HG02970 (cell line): ENCODE data around the gene DYNLRB2.
A peak's percentile ranks its signal among the peaks of the same experiment; 100 is the strongest.

Source experiments
- ATAC-seq: cut with Tn5 transposase; IDR thresholded peaks from one replicate; pipeline ENCODE4 v1.9.1; 2021; ENCODE audit warnings: mild to moderate bottlenecking, moderate library complexity, moderate number of reproducible peaks; ENCODE audit not compliant: unreplicated experiment, low FRiP score

The DYNLRB2 gene

DNA sequence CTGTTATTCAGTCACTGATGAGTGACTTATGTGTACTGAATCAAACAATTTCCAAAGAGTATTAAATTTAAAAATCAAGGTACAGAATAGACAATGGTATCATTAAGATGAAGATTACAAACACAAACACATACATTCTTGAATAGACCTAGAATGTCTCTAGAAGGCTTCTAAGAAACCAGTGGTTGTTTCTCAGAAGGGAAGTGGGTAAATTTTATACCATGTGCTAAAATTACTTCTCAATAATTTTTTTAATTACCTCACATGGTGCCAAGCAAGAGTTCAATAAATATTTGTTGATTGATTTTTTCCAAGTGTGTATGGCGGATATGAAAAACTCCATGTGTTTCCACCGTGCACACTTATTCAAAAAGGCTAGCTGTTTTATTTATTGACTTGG, 6.4 kb downstream of the DYNLRB2 start:
- ATAC-seq: no peak

DNA sequence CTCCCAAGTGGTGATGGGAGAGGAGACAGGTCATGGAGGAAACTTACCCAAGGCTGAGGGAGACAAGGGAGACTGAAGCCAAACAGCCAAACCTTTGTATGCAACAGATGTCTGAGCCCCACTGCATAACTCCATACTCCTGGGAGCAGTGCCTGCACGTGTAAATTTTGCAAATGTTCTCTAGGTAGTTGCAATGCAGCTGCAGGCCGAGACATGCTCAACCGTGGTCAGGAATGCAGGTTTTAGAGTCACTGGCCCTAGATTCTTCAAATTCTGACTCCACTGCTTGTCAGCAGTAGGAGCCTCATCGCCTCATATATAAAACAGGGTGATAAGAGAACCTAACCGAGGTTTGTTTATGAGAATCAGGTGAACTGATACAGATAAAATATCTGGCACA, 11.5 kb downstream of the DYNLRB2 start:
- ATAC-seq: no peak

DNA sequence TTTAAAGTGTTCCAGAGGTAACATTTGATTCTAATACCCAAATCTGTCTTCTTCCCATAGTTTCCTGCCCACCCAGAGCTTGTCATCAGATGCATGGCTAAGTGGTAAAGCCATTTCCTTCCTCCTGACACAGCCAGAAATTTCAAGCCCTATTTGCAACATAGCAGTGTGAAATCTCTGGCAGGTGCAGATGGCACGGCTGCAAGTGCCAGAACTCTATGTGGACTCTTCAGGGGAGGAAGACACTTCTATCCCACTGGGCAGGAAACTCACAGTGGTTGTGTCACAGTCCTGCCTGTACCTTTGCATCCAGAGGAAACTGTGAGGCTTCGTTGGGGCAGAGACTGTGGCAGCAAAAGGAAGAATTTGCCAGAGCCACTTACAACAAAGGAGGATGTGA, 13.2 kb downstream of the DYNLRB2 start:
- no peak for ATAC-seq

DNA sequence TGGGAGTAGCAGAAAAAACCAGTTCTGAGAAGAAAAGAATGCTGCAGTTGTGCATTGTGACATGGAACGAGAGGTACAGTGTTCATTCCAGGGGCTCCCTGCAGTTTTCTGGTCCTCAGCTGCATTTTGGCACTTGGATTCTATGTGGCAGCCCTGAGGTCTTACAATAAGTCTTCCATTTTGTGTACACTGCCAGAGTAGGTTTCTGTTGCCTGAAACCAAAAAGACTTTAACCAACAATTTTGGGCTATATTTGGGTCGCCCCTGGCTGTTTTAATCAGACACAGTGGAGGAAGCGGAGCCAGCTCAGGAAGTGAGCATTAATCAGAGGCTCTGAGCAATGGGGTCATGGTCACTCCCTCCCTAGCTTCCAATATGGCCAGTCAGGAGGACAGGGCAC, 15.7 kb downstream of the DYNLRB2 start:
- ATAC-seq: no peak

DNA sequence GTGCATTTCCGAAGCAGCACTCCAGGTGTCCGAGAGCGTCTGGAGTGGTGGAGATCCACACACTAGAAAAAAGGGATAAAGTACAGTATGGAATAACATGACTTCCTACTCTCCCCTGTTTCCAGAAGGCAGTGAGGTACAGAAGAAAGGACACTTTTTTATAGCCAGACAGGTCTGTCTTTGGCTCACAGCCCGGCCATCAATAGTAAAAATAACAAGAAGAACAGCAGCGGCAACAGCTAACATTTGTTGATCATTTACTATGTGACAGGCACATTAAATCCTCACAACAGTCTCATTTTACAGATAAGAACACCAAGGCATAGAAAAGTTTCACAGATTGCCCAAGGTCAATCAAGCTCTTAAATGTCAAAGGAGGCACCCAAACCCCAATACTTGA, 16.2 kb downstream of the DYNLRB2 start:
- no peak for ATAC-seq

DNA sequence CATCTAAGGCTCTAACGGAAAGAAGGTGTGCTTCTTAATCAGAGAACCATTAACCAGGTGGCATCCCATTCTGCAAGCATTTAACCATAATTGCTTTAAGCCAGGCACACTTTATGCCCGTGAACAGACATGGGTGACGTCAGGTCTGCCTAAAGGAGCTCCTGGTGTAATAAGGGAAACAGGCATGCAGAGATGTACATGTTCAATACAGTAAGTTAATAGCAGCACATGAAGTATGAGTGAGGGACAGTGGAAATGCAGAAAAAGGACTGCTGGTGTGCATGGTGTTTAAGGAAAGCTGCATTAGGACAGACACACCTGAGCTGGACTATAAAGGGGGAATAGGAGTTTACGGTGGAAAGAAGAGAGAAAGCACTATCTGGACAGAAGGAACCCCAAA, 18.6 kb downstream of the DYNLRB2 start:
- no peak for ATAC-seq

DNA sequence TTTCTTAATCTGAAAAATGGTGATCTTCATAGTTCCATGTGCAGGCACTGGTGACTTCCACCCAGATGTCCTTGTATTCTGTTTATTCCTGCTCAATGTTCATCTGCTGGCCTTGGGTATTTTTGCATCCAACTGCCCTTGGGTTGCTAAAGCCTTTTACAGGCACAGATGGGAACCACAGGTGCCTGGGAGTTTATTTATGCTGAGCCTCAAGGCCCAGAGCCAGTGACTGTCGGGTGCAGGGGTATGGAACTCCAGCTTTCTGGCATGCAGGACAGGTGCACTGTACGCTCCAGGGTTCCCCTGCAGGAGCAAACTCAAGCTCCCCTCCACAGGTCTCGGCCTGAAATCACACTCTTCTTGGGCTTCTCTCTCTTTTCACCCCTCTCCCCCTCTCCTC, 22.3 kb downstream of the DYNLRB2 start:
- no peak for ATAC-seq

DNA sequence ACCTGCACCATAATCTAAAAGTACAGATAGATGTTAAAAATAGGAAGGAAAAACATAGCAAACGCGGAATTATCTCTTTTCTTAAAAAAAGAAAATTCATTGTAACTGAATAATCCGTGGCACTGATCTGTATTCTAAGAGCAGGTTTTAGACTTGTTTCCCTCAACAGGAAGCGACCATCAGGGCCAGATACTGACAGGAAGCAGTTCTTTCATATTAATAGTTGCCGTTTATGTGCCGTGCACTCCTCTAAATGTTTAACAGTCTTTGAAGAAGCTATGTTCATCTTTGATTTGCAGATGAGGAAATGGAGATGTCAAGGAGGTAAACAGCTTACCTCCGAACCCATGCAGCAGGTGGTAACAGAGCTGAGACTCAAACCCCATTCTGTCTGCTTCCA, 23.6 kb downstream of the DYNLRB2 start:
- no peak for ATAC-seq

DNA sequence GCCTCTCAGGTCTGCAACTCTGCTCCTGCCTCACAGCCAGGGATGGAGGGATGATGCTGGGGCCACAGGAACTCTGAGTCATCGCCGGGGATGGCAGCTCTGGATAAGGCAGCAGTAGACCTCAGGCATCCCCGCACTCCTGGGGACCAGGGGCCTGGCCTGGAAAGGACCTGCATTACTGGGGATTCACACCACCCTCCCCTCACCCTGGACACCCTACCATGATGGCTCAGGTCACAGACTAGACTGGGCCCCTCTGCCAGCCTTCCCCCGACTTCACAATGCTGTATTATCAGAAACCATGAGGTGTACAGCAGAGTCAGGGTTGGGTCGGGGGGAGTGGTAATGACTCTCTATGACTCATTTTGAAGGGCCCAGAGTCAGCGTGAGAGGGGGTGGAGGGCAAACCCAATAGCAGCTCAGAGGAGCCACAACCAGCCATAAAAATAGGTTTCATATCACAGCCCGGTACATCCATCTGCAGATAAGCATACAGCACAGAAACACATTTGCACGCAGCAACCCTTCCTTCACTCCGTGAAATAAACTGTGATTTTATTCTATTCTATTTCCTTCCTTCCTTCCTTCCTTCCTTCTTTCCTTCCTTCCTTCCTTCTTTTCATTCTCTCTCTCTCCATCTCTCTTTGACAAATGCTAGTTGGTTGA, 28.8 kb downstream of the DYNLRB2 start:
- ATAC-seq: no peak

DNA sequence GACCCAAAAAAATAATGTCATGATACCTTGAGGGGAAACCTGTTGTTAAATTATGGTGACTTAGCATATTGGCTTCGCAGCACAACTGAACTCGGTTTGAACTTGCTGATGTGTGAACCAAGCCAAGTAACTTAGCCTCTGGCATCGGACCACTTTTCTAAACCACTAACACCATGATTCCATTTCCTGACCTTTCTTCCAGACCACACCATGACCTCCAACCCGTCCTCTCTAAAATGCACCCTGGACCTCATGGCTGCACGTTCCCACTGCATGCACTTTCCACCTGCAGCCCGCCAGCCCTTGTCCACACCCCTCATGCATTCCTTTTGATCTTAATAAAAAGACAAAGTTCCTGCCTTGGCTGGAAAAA, 29.3 kb downstream of the DYNLRB2 start:
- no peak for ATAC-seq

DNA sequence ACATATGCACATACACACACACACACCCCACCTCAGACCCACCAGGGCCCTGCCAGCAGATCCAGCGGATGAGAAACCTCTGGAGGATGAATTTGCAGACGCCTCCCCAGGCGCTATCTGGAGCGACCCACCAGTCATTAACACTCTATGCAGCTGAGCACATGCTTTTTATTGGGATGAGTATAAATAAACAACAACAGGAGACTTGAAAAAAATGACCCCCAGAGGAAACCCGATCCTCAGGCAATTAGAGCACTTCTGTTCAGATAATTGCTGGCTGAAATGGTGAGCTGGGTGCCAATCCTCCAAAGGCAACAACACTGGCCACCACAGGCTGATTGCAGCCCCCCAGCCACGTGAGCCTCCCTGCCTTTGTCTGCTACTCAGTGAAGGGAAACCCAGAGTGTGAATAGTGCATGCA, 32.9 kb downstream of the DYNLRB2 start:
- no peak for ATAC-seq

DNA sequence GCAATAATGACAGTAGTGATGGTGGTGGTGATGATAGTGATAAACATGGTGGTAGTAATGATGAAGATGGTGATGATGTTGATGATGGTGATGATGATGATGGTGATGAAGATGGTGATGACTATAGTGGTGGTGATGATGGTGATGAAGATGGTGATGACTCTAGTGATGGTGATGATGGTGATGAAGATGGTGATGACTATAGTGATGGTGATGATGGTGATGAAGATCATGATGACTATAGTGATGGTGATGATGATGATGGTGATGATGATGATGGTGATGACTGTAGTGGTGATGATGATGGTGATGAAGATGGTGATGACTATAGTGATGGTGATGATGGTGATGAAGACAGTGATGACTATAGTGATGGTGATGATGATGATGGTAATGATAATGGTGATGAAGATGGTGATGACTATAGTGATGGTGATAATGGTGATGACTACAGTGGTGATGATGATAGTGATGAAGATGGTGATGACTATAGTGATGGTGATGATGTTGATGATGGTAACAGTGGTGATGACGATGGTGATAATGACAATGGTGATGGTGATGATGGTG, 35.6 kb downstream of the DYNLRB2 start:
- ATAC-seq: no peak

DNA sequence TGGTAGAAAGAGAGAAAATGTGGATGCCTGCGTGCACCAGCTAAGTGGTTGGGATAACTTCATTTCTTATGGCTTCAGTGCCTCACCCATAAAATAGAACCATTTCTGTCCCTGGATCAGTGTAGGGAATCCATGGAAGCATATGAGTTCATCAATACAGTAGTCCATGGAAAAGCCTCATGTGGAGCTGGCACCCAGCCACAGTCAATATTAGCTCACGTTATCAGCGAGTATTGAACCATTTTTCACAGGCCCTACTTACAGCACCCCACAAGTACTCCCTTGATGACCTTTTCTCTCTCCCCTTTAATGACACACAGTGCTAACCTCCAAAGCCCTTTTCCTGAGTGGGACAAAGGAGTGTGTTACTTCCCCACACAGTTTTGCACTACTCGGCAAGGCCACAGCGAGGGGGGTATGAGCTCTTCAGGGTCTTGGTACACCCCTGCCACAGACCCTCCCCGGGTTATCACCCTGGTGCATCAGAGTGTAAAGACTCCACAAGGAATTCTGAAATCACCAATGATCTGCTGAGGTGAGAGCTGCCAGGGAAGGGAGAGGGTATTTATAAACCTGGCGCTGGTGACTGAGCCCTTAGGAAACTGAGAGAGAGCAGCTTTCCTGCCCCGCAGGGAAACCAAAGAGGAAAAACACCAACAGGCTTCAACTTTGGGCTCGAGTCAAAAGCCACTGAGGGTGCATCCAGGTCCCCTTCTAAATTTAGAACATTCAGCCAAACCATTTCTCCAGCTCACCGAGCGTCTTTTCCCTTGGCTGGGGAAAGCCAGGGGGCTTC, 36.9 kb downstream of the DYNLRB2 start:
- no peak for ATAC-seq

DNA sequence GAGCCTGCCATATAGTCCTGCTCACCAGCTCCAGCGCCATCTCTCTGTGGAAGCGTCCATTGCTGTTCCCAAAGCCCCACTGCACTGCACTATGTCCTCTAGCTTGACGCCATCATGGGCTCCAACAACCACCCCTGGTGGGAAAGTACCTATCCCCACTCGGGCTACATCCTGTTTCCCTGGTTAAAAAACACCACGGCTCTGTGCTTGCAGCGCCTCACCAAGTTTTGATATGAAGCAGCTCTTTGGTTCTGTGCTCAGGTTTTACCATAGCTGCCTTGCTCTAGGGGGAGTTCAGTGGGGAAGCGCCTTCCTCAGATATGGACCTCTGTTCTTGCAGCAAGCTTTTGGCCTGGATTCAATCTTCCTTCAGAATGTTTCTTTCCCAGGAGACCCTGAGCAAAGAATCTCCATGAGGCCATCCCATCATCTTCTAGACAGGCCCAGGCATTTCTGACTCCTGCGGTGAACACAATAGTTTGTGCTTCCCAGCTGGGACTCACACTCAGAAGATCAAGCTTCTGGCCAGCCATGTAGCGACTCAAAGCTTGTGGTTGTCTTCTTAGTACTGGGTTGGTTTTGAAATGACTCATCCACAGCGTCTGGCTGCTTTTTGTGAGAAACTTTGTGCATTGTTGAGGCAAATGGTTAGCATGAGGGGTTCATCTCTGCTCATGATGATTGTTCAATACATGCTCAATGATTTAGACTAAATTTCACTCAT, 39.5 kb downstream of the DYNLRB2 start:
- ATAC-seq: peak; percentile 88

DNA sequence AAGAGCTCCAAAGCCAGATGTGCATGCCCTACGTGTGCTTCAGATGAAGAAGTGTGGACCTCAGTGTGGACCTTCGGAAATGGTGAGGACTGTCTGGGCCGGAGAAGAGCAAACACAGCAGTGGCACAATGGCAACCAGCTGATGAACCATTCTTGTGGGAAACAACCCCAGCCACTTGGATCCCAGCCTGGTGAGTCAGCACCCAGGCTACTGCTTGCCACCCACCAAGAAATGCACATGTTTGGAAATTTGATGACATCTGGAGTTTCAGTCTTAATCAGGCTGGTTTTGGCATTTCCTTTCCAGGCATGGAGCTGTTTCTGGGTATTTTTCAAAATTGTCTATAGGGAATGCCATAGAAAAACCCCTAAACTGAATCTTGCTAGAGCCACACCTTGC, 42.7 kb downstream of the DYNLRB2 start:
- ATAC-seq: no peak

DNA sequence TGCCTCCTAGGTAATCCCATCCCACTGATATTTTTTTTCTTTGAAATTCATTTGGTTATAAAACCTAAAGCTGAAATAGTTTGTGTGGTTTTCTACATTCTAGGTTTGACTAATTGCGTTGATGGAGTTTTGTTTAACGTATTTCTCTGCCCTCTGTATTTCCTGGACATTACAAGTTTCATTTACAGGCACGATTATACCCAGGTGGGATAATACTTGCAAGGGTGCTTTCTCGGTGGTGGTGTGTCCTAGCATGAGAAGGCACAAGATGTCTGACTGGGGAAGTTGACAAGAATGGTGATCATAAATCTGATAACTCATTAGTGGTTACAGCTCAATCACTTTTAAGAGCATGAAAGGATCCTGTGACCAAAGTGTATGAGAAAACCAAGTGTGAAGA, 45.0 kb downstream of the DYNLRB2 start:
- no peak for ATAC-seq

DNA sequence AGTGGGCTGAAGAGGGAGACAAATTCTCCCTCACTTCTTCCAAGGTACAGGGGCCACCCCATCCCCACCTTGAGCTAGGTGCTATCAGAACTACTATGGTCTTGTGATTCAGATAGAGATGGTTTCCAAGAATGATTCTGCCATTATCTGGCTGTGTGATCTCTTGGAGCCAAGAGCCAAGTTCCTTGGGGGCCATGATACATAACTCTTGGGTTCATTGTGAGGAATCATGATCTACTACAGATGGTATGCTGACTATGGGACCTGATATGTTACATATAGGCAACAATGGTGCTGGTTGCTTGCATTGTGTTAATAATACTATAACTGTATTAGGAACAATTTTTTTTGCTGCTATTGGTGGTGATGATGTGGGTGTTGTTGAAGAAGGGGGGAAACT, 45.7 kb downstream of the DYNLRB2 start:
- ATAC-seq: no peak

DNA sequence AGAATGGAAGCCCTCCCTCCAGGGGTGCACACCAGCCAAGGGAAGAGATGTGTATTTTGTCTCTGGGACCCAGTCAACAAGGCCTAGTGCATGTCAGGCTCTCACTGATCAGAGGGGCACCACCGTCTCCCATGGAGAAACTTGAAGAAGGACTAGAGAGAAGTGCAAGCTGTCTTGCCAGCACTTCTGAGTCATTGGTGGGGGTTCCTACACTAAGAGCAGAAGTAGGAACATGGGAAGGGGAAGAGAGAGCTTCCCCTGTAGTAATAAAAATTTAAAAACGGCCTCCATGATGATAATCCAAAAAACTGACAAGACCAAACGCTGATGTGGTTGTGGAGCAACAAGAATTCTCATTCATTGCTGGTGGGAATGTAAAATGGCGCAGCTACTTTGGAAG, 46.3 kb downstream of the DYNLRB2 start:
- no peak for ATAC-seq

DNA sequence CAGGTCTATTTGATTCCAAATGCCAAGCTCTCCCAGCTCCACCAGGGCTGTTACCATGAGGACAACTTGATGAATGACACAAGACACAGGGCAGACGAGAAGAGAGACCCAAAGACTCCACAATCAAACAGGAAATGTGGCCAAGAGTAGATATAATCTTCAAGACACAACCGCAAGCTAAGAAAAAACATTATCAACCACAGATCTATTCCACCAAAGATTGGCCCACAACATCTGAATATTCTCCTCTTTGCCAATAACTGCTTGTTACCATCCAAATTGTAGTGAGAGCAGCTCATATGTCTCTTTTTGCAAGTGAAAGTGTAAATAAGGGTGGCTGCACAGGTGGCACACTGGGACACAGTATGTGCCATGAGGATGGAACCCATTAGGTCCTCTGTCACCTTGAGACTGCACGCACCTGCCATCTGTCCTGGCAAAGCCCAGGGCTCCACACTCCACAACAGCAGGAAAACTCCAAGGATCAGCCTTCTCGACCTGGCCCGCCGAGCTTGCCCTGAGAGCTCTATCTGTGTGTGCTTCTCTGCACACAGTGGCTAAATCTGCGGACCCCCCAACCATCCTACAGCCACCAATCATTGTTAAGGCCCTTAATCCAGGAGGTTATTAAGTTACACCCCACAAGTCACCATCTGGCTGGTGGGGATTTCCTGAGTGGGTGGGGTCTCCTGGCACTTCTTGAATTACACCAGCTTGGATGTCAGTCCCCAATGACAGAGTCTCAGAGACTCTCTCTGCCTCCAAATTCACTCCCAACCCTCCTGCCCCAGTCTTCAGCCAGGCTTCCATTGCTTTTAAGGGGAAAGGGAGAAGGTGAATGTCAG, 50.5 kb downstream of the DYNLRB2 start:
- ATAC-seq: no peak

DNA sequence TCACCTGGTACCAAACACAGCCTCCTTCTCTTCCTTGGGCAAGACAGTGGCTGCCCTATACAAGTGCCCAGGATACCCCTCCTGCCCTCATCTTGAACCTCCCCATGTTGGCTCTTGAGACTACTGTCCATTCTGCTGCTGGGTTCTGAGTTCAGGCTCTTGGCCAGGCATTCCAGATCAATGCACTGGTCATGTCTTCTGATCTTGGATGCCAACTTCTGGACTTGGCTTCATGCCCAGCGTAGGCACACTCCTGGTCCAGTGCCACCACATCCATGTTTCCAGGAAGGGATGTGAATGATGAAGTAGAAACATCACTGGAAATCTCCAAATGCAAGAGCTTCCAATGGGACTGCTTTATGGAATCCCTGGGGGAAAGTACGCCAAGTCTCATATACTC, 51.5 kb downstream of the DYNLRB2 start:
- no peak for ATAC-seq
